ENCODE measurements around the gene NEK1. TPM values are rescaled to one million over a fixed set of nuclear protein-coding genes. Genes with fewer than 3 reads are reported as not detected.

Gene NEK1
- total RNA-seq, 2 donors from 2014 or later, result 6.9 to 7.4 TPM

GRCh38 chr4:169620880-169621248 lies 8.5 kb upstream of the NEK1 start:
- no peaks in the 10 kb centered on the region for H3K27me3 ChIP-seq
- H3K36me3 ChIP-seq, result no peaks in the 10 kb centered on the region
- peak overlapping the region; percentile 67 for H3K4me3 ChIP-seq
- no peaks in the 10 kb centered on the region for H3K4me1 ChIP-seq
- peak; percentile 45 for DNase-seq
- H3K27ac ChIP-seq, result peak overlapping the region; percentile 96
- intact Hi-C loops (cut with DNase I), result loop anchor here (5.0 kb wide), 1 partner anchor 41 kb away; no protein-coding TSS in a partner anchor
- H3K9me3 ChIP-seq, result no peaks in the 10 kb centered on the region
- TF ChIP-seq CTCF (IDR thresholded peaks at IDR 0.05), result no peak
- H3K9ac ChIP-seq (ENCODE audit: low read depth in 2 of 2, low read length in 2 of 2), result peak overlapping the region; percentile 94 to 99

GRCh38 chr4:169619958-169620879 lies 7.8 kb upstream of the NEK1 start, which contains the start of gene CLCN3:
TSS of gene CLCN3 (plus strand) at chr4:169620578. CDS start at chr4:169635929, 15,351 bp downstream.
- Histone ChIP-seq H3K36me3 (no peaks in the 10 kb centered on the region), H3K4me1 (no peaks in the 10 kb centered on the region), H3K9me3 (no peaks in the 10 kb centered on the region), H3K27me3 (no peaks in the 10 kb centered on the region), H3K9ac (ENCODE audit: low read depth in 2 of 2, low read length in 2 of 2) (peak within 1 kb of the TSS; percentile 94 to 99), H3K4me3 (peak within 1 kb of the TSS; percentile 67), H3K27ac (peak within 1 kb of the TSS; percentile 96)
- DNase-seq, result peak; percentile 99
- intact Hi-C loops (cut with DNase I), result loop anchor here (5.0 to 10.0 kb wide), 4 partner anchors 42 to 405 kb away; partner anchors contain the start of genes HPF1 and MFAP3L
- TF ChIP-seq CTCF (IDR thresholded peaks at IDR 0.05), result no peak

GRCh38 chr4:169619518-169619957 lies 7.2 kb upstream of the NEK1 start:
- H3K27ac ChIP-seq, result peak overlapping the region; percentile 96
- intact Hi-C loops (cut with DNase I), result loop anchor here (10.0 kb wide), 3 partner anchors 105 to 405 kb away; partner anchors contain the start of genes HPF1 and MFAP3L
- no peaks in the 10 kb centered on the region for H3K9me3 ChIP-seq
- H3K4me1 ChIP-seq, result no peaks in the 10 kb centered on the region
- H3K9ac ChIP-seq (ENCODE audit: low read depth in 2 of 2, low read length in 2 of 2), result peak overlapping the region; percentile 94 to 99
- peak; percentile 78 for DNase-seq
- no peaks in the 10 kb centered on the region for H3K27me3 ChIP-seq
- H3K4me3 ChIP-seq, result peak overlapping the region; percentile 67
- H3K36me3 ChIP-seq, result no peaks in the 10 kb centered on the region
- TF ChIP-seq CTCF (IDR thresholded peaks at IDR 0.05), result peak; percentile 64

GRCh38 chr4:169618986-169619385 lies 6.6 kb upstream of the NEK1 start:
- Histone ChIP-seq H3K4me3 (no peak overlapping the region), H3K9ac (ENCODE audit: low read depth in 2 of 2, low read length in 2 of 2) (no peak overlapping the region), H3K27ac (peak overlapping the region; percentile 96), H3K4me1 (no peaks in the 10 kb centered on the region), H3K9me3 (no peaks in the 10 kb centered on the region), H3K27me3 (no peaks in the 10 kb centered on the region), H3K36me3 (no peaks in the 10 kb centered on the region)
- TF ChIP-seq CTCF (IDR thresholded peaks at IDR 0.05), result no peak
- intact Hi-C loops (cut with DNase I), result loop anchor here (10.0 kb wide), 3 partner anchors 106 to 406 kb away; partner anchors contain the start of genes HPF1 and MFAP3L
- no peak for DNase-seq

- intact Hi-C loops (cut with DNase I), result loop anchor here (10.0 kb wide), 3 partner anchors 107 to 407 kb away; partner anchors contain the start of genes HPF1 and MFAP3L
- no peak for DNase-seq
- H3K9ac ChIP-seq (ENCODE audit: low read depth in 2 of 2, low read length in 2 of 2), result no peak overlapping the region
- no peaks in the 10 kb centered on the region for H3K4me1 ChIP-seq
- no peaks in the 10 kb centered on the region for H3K36me3 ChIP-seq
- H3K27me3 ChIP-seq, result no peaks in the 10 kb centered on the region
- no peaks in the 10 kb centered on the region for H3K9me3 ChIP-seq
- no peak overlapping the region for H3K4me3 ChIP-seq
- TF ChIP-seq CTCF (IDR thresholded peaks at IDR 0.05), result no peak
- H3K27ac ChIP-seq, result peak overlapping the region; percentile 8
Observed at GRCh38 chr4:169618286-169618685, 5.9 kb upstream of the NEK1 start.
